Smooth muscle cell (in vitro differentiated cells): ENCODE measurements around the gene MSH5. TPM values are rescaled to one million over a fixed set of nuclear protein-coding genes. Genes with fewer than 3 reads are reported as not detected.
"Not testable (repeated sequence)": the region's sequence is repeated elsewhere in the genome, so short reads cannot be mapped to it uniquely, and the experiment has no call there.

ENCODE experiments used
- DNase-seq: peaks from one replicate; lab custom pipeline; 2025; ENCODE audit not compliant: unreplicated experiment; lab: John Stamatoyannopoulos, UW
- H2AFZ ChIP-seq: fragments of 200-600 bp; sonication (generic); 2 replicates; pipeline ENCODE4 v1.6.0; 2016; ENCODE audit warnings: antibody characterized with exemption, low read depth, mild to moderate bottlenecking
- H3F3A ChIP-seq: fragments of 200-600 bp; sonication (generic); 2 replicates; pipeline ENCODE4 v1.6.0; 2017; ENCODE audit warnings: antibody characterized with exemption, low read depth
- H3K27ac ChIP-seq: fragments of 200-600 bp; sonication (generic); 2 replicates; pipeline ENCODE4 v1.5.1; 2016; ENCODE audit warnings: low read depth, mild to moderate bottlenecking
- H3K27me3 ChIP-seq: fragments of 200-600 bp; sonication (generic); 2 replicates; pipeline ENCODE4 v1.6.1; 2016; ENCODE audit warnings: low read depth, mild to moderate bottlenecking
- H3K36me3 ChIP-seq: fragments of 200-600 bp; sonication (generic); 2 replicates; pipeline ENCODE4 v1.5.1; 2016; ENCODE audit warnings: low read depth
- H3K4me1 ChIP-seq: fragments of 200-600 bp; sonication (generic); 2 replicates; pipeline ENCODE4 v1.5.1; 2016; ENCODE audit warnings: low read depth
- H3K4me2 ChIP-seq: fragments of 200-600 bp; sonication (generic); 2 replicates; pipeline ENCODE4 v1.6.0; 2016; ENCODE audit warnings: mild to moderate bottlenecking
- H3K4me3 ChIP-seq: fragments of 200-600 bp; sonication (generic); 2 replicates; pipeline ENCODE4 v1.5.1; 2016; ENCODE audit warnings: mild to moderate bottlenecking
- H3K79me2 ChIP-seq: fragments of 200-600 bp; sonication (generic); 2 replicates; pipeline ENCODE4 v1.6.0; 2016; ENCODE audit warnings: low read depth, mild to moderate bottlenecking
- H3K9ac ChIP-seq: fragments of 200-600 bp; sonication (generic); 2 replicates; pipeline ENCODE4 v1.6.0; 2016; ENCODE audit warnings: low read depth
- H3K9me3 ChIP-seq: fragments of 200-600 bp; sonication (generic); replicated peaks from 2 replicates; pipeline ENCODE4 v1.5.1; 2016; ENCODE audit warnings: low read depth
- H4K20me1 ChIP-seq: fragments of 200-600 bp; sonication (generic); 2 replicates; pipeline ENCODE4 v1.6.0; 2016; ENCODE audit warnings: low read depth
- WGBS: methylation state at CpG from one replicate; pipeline ENCODE4 v1.1.7; 2016; ENCODE audit warnings: low lambda C conversion rate; 5-methylcytosine and 5-hydroxymethylcytosine counted together
- polyA plus RNA-seq: library from polyadenylated mRNA; unstranded; fragments of >200 nt; fragmentation: Nextera tagmentation; extraction: Ambion mirVana; gene quantifications from 2 replicates; pipeline ENCODE4 v1.2.1, GENCODE V29; 2016
- total RNA-seq: library from RNA; depleted of rRNA; stranded (reverse); fragments of >200 nt; gene quantifications from 2 replicates; pipeline ENCODE4 v1.2.3, GENCODE V29; 2014
- TF ChIP-seq, protein P1 (sequence below): fragments of 200-600 bp; sonication (generic); IDR thresholded peaks from 2 replicates; pipeline ENCODE4 v1.5.1; 2017; ENCODE audit warnings: borderline replicate concordance, mild to moderate bottlenecking, antibody characterized with exemption; ENCODE audit not compliant: insufficient read depth, poor library complexity, severe bottlenecking

The MSH5 gene
- total and polyA plus RNA-seq, 2 experiments from 2014 or later = 4.7 to 10.6 TPM

DNA sequence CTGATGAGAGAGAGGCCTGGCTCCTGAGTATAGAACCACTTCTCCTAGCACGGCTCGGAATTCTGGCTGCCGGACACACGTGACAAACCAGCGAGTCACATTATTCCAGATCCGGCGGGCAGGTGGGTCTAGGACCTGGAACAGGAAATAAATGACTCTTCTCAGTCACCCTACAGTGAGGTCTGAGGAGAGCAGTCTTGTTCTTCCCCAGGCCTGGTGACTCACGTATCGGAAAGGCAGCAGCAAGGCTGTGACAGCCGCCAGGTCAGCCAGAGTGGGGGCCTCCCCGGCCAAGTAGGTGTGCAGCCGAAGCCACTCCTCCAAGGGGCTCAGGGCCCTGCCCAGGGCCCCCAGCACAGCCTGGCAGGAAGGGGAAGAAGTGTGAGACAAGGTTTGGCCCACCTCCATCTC lies 53.0 kb downstream of the MSH5 start:
- no peak overlapping the region for H2AFZ ChIP-seq
- no peaks in the 10 kb centered on the region for H4K20me1 ChIP-seq
- no peaks in the 10 kb centered on the region for H3K27me3 ChIP-seq
- H3K27ac ChIP-seq = peak overlapping the region; percentile 70
- no peak for DNase-seq
- no peak overlapping the region for H3K9ac ChIP-seq
- no peaks in the 10 kb centered on the region for H3K4me1 ChIP-seq
- peaks cover 13% of the 10 kb centered on the region for H3F3A ChIP-seq
- no peak overlapping the region for H3K4me2 ChIP-seq
- no peaks in the 10 kb centered on the region for H3K9me3 ChIP-seq
- H3K4me3 ChIP-seq = no peak overlapping the region
- 65% methylated on average over 12 of the region's 12 CpGs for WGBS
- peaks cover 31% of the 10 kb centered on the region for H3K79me2 ChIP-seq
- TF ChIP-seq, protein P1, sequence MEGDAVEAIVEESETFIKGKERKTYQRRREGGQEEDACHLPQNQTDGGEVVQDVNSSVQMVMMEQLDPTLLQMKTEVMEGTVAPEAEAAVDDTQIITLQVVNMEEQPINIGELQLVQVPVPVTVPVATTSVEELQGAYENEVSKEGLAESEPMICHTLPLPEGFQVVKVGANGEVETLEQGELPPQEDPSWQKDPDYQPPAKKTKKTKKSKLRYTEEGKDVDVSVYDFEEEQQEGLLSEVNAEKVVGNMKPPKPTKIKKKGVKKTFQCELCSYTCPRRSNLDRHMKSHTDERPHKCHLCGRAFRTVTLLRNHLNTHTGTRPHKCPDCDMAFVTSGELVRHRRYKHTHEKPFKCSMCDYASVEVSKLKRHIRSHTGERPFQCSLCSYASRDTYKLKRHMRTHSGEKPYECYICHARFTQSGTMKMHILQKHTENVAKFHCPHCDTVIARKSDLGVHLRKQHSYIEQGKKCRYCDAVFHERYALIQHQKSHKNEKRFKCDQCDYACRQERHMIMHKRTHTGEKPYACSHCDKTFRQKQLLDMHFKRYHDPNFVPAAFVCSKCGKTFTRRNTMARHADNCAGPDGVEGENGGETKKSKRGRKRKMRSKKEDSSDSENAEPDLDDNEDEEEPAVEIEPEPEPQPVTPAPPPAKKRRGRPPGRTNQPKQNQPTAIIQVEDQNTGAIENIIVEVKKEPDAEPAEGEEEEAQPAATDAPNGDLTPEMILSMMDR = no peak
- H3K36me3 ChIP-seq = no peaks in the 10 kb centered on the region

DNA sequence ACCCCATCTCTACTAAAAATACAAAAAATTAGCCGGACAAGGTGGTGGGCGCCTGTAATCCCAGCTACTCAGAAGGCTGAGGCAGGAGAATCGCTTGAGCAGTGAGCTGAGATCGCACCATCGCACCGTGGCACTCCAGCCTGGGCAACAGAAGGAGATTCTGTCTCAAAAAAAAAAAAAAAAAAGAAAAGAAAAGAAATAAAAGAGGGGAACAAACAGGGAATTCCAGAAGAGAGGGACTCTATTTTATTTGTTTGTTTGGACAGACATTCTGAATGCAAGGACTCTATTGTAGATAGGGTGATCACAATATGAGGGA lies 54.1 kb downstream of the MSH5 start:
- peak overlapping the region; percentile 89 for H3K9ac ChIP-seq

DNA sequence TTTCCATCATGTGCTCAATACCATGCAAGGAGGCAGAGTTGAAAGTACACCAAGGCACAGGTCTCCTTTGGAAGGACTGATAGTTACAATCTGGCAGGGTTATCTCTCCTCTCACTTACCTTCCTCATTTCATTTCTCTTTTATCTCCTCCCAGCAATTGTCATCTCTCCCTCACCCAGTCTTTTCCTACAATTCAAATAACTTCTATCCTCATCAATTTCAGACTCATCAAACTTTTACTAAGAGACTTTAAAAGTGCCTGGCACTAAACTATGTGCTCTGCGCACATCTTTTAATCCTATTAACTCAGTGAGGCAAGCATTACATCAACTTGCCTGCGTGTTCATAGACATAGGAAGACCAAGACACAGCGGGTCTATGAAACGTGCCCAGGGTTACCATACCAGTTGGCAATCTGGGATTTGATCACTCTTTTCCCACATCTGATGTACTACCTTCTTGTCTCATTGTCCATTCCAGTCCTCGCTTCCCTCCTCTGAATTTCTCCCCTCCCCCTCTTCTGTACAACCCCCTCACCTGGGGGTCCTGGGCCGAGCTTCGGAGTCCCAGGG lies 54.6 kb downstream of the MSH5 start:
- Histone ChIP-seq H4K20me1 (no peaks in the 10 kb centered on the region), H2AFZ (peak overlapping the region; percentile 97), H3K4me2 (peak overlapping the region; percentile 96), H3K79me2 (peaks cover 24% of the 10 kb centered on the region), H3K4me3 (peak overlapping the region; percentile 98), H3K27ac (peak overlapping the region; percentile 90), H3F3A (peaks cover 14% of the 10 kb centered on the region), H3K4me1 (no peaks in the 10 kb centered on the region), H3K9ac (peak overlapping the region; percentile 89), H3K36me3 (no peaks in the 10 kb centered on the region), H3K9me3 (no peaks in the 10 kb centered on the region), H3K27me3 (no peaks in the 10 kb centered on the region)
- WGBS = 1% methylated on average over 7 of the region's 7 CpGs
- no peak for DNase-seq
- TF ChIP-seq, protein P1 = no peak

More for the DNA sequence above, 54.1 kb downstream of the MSH5 start:
- H4K20me1 ChIP-seq, H3K9me3 ChIP-seq, H3K36me3 ChIP-seq, DNase-seq, H3K4me1 ChIP-seq, H3K27me3 ChIP-seq, H2AFZ ChIP-seq: not testable (repeated sequence)
- Histone ChIP-seq H3K4me3 (peak overlapping the region; percentile 98), H3K27ac (peak overlapping the region; percentile 90), H3F3A (peaks cover 14% of the 10 kb centered on the region), H3K79me2 (peaks cover 29% of the 10 kb centered on the region), H3K4me2 (peak overlapping the region; percentile 96)
- 97% methylated on average over 5 of the region's 6 CpGs for WGBS

DNA sequence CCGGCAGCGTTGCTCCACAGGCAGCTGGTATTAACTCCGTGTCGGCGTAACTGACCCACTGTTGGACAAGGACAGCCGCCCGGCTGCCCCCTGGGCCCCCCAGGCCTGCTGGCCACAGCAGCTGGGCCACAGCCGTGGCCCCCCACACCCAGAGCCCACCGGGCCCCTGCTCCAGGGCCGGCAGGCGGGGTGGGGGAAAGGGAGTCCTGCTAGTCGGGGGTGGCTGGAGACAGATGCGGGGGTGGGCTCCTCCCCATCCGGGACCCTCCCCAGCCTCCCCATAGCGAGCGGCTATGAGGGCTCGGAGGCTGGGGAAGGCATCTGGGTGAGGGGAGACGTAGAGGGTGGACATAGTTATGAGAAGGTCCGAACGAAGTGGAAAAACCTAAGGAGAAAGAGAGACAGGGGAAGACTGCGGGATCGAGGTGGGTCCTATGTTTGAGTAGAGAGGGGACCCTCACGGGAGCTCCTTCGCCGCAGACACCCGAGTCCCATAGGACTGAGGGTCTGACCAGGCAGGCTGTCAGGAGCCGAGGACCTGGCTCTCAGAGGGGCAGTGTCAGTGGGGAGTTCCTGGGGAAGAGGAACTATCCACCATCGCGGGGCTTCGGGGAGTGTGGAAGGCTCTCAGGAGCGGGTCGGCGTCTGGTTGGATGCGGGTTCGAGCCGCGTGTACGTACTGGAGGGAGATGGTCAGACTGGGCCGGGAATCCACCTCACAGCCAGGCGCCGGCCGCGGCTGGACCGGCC lies 55.2 kb downstream of the MSH5 start:
- peak overlapping the region; percentile 97 for H2AFZ ChIP-seq
- H3K36me3 ChIP-seq = no peaks in the 10 kb centered on the region
- H3K4me3 ChIP-seq = peak overlapping the region; percentile 98
- DNase-seq = no peak
- WGBS = 2% methylated on average over 39 of the region's 44 CpGs
- peak overlapping the region; percentile 89 for H3K9ac ChIP-seq
- H3K4me1 ChIP-seq = no peaks in the 10 kb centered on the region
- H3F3A ChIP-seq = peaks cover 14% of the 10 kb centered on the region
- peak overlapping the region; percentile 96 for H3K4me2 ChIP-seq
- TF ChIP-seq, protein P1 = no peak
- peaks cover 17% of the 10 kb centered on the region for H3K79me2 ChIP-seq
- no peaks in the 10 kb centered on the region for H4K20me1 ChIP-seq
- no peaks in the 10 kb centered on the region for H3K27me3 ChIP-seq
- peak overlapping the region; percentile 90 for H3K27ac ChIP-seq
- no peaks in the 10 kb centered on the region for H3K9me3 ChIP-seq
